Measurements from ENCODE around the gene SLC35A3.

DNA sequence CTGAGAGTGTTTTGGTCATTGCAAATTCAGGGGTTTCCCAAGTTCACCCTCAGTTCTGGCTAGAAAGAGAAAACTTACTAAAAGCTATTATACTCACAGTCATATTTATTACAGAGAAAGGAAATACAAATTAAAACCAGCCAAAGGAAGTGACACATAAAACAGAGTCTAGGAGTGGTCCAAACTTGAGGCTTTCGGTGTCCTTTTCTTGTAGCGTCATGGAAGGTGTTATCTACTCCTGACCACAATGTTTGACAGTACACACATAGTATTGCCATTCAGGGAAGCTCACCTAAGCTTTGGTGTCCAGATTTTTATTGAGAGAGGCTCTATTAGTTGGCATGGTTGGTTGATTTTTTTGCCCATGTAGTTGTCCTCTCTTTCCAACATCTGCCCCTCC, 59.0 kb downstream of the SLC35A3 start:
- TF ChIP-seq, protein P1, sequence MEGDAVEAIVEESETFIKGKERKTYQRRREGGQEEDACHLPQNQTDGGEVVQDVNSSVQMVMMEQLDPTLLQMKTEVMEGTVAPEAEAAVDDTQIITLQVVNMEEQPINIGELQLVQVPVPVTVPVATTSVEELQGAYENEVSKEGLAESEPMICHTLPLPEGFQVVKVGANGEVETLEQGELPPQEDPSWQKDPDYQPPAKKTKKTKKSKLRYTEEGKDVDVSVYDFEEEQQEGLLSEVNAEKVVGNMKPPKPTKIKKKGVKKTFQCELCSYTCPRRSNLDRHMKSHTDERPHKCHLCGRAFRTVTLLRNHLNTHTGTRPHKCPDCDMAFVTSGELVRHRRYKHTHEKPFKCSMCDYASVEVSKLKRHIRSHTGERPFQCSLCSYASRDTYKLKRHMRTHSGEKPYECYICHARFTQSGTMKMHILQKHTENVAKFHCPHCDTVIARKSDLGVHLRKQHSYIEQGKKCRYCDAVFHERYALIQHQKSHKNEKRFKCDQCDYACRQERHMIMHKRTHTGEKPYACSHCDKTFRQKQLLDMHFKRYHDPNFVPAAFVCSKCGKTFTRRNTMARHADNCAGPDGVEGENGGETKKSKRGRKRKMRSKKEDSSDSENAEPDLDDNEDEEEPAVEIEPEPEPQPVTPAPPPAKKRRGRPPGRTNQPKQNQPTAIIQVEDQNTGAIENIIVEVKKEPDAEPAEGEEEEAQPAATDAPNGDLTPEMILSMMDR (IDR thresholded peaks at IDR 0.05): no peak
- TF ChIP-seq EZH2 (IDR thresholded peaks at IDR 0.05) (no peak), EZH2phosphoT487 (IDR thresholded peaks at IDR 0.05) (no peak)

All from neural progenitor cell (in vitro differentiated cells).